Thymus (tissue), 11 donors: ENCODE data around the gene INHBB. TPM values are rescaled to one million over a fixed set of nuclear protein-coding genes. Genes with fewer than 3 reads are reported as not detected.
A peak's percentile ranks its signal among the peaks of the same experiment; 100 is the strongest.
"Not testable (repeated sequence)": the region's sequence is repeated elsewhere in the genome, so short reads cannot be mapped to it uniquely, and the experiment has no call there.

Experiments used
- DNase-seq, 9 donors: peaks; one replicate each; pipeline ENCODE4 v3.0.0-alpha.2; 2013; ENCODE audit warnings: low spot score in 9 of 9, low read depth in 6 of 9, missing footprints in 1 of 9
- H3K27ac ChIP-seq, 2 donors: one replicate each; pipeline ENCODE4 v1.5.1; 2013; ENCODE audit warnings: control low read depth in 1 of 2, low read depth in 1 of 2, low read length in 1 of 2, mild to moderate bottlenecking in 1 of 2, moderate library complexity in 1 of 2
- H3K27me3 ChIP-seq, 2 donors: one replicate each; pipeline ENCODE4 v1.5.1; 2013; ENCODE audit warnings: low read length in 1 of 2; ENCODE audit not compliant: control insufficient read depth in 2 of 2, insufficient read depth in 1 of 2
- H3K36me3 ChIP-seq, 2 donors: one replicate each; pipeline ENCODE4 v1.5.1; 2013; ENCODE audit warnings: low read length in 1 of 2, mild to moderate bottlenecking in 1 of 2, moderate library complexity in 1 of 2; ENCODE audit not compliant: control insufficient read depth in 2 of 2, insufficient read depth in 2 of 2
- H3K4me1 ChIP-seq, 2 donors: one replicate each; pipeline ENCODE4 v1.5.1; 2013; ENCODE audit warnings: low read length in 2 of 2; ENCODE audit not compliant: control insufficient read depth in 2 of 2, insufficient read depth in 2 of 2
- H3K4me3 ChIP-seq, 2 donors: one replicate each; pipeline ENCODE4 v1.5.1; 2013; ENCODE audit warnings: low read length in 2 of 2, control low read depth in 1 of 2, mild to moderate bottlenecking in 1 of 2
- H3K9me3 ChIP-seq, 2 donors: one replicate each; pipeline ENCODE4 v1.5.1; 2013; ENCODE audit warnings: low read length in 1 of 2, mild to moderate bottlenecking in 1 of 2; ENCODE audit not compliant: control insufficient read depth in 2 of 2, insufficient read depth in 1 of 2
- WGBS: extraction: QIAGEN DNeasy Blood & Tissue Kit; methylation state at CpG from one replicate; pipeline ENCODE4 v1.1.7; 2013; 5-methylcytosine and 5-hydroxymethylcytosine counted together
- polyA plus RNA-seq: library from polyadenylated mRNA; stranded (reverse); fragments of 200-250 nt; gene quantifications from one replicate; pipeline ENCODE4 v1.2.3, GENCODE V29; 2013
- total RNA-seq: library from RNA; stranded (reverse); fragments of 120-200 nt; gene quantifications from one replicate; pipeline ENCODE4 v1.2.4, GENCODE V29; 2013
- donor health status: healthy.

INHBB gene
- total and polyA plus RNA-seq, 2 donors = 0.09 to 9.0 TPM

- WGBS = 92% methylated on average over 5 of the region's 5 CpGs
- H3K36me3 ChIP-seq = no peaks in the 10 kb centered on the region
- no peak overlapping the region for H3K27ac ChIP-seq
Observed at GRCh38 chr2:120305937-120306490, 39.9 kb upstream of the INHBB start.

GRCh38 chr2:120307482-120307881 is 38.5 kb upstream of the INHBB start:
- no peak for DNase-seq
- Histone ChIP-seq H3K4me3 (no peak overlapping the region), H3K27ac (no peak overlapping the region), H3K36me3 (no peaks in the 10 kb centered on the region), H3K27me3 (no peaks in the 10 kb centered on the region), H3K9me3 (no peaks in the 10 kb centered on the region), H3K4me1 (peaks cover 0 to 9% of the 10 kb centered on the region in 2 donors)
- WGBS = 95% methylated on average over 7 of the region's 7 CpGs

More at GRCh38 chr2:120305937-120306490, 39.9 kb upstream of the INHBB start:
- DNase-seq = no peak
- H3K4me1 ChIP-seq = peaks cover 0 to 9% of the 10 kb centered on the region in 2 donors
- no peaks in the 10 kb centered on the region for H3K9me3 ChIP-seq
- no peak overlapping the region for H3K4me3 ChIP-seq
- H3K27me3 ChIP-seq = no peaks in the 10 kb centered on the region

- H3K4me3 ChIP-seq = no peak overlapping the region
- no peaks in the 10 kb centered on the region for H3K27me3 ChIP-seq
- no peak for DNase-seq
- H3K4me1 ChIP-seq = peaks cover 3 to 12% of the 10 kb centered on the region in 2 donors
- no peaks in the 10 kb centered on the region for H3K36me3 ChIP-seq
- H3K27ac ChIP-seq = no peak overlapping the region
- 97% methylated on average over 16 of the region's 16 CpGs for WGBS
- H3K9me3 ChIP-seq = peaks cover 0 to 2% of the 10 kb centered on the region in 2 donors
Observed at GRCh38 chr2:120308038-120308910, 37.7 kb upstream of the INHBB start.

GRCh38 chr2:120310136-120310535 is 35.8 kb upstream of the INHBB start:
- no peak for DNase-seq
- WGBS = 67% methylated on average over 6 of the region's 6 CpGs
- H3K4me3 ChIP-seq = no peak overlapping the region
- H3K4me1 ChIP-seq = peaks cover 3 to 29% of the 10 kb centered on the region in 2 donors
- H3K9me3 ChIP-seq = peaks cover 0 to 4% of the 10 kb centered on the region in 2 donors
- H3K27ac ChIP-seq = no peak overlapping the region
- no peaks in the 10 kb centered on the region for H3K36me3 ChIP-seq
- peaks cover 0 to 8% of the 10 kb centered on the region in 2 donors for H3K27me3 ChIP-seq

GRCh38 chr2:120310841-120311240 is 35.1 kb upstream of the INHBB start:
- H3K27ac ChIP-seq, H3K4me3 ChIP-seq, H3K9me3 ChIP-seq, H3K27me3 ChIP-seq, H3K36me3 ChIP-seq, DNase-seq: not testable (repeated sequence)
- H3K4me1 ChIP-seq = peaks cover 3 to 29% of the 10 kb centered on the region in 2 donors
- 96% methylated on average over 8 of the region's 8 CpGs for WGBS

GRCh38 chr2:120312076-120312475 is 33.9 kb upstream of the INHBB start:
- H3K36me3 ChIP-seq = no peaks in the 10 kb centered on the region
- DNase-seq = no peak
- H3K27me3 ChIP-seq = peaks cover 0 to 8% of the 10 kb centered on the region in 2 donors
- peaks cover 0 to 4% of the 10 kb centered on the region in 2 donors for H3K9me3 ChIP-seq
- no peak overlapping the region for H3K4me3 ChIP-seq
- 94% methylated on average over 6 of the region's 6 CpGs for WGBS
- H3K4me1 ChIP-seq = peaks cover 3 to 29% of the 10 kb centered on the region in 2 donors
- no peak overlapping the region for H3K27ac ChIP-seq

- Histone ChIP-seq H3K4me1 (peaks cover 3 to 29% of the 10 kb centered on the region in 2 donors), H3K9me3 (peaks cover 0 to 4% of the 10 kb centered on the region in 2 donors), H3K27ac (no peak overlapping the region), H3K36me3 (no peaks in the 10 kb centered on the region), H3K4me3 (peak overlapping the region in 1 of 2 donors; percentile 49), H3K27me3 (peaks cover 0 to 8% of the 10 kb centered on the region in 2 donors)
- WGBS = 12% methylated on average over 38 of the region's 38 CpGs
- DNase-seq = peak; percentile 49 to 90 (median 76)
Observed at GRCh38 chr2:120312860-120313694, 32.9 kb upstream of the INHBB start.

- H3K27ac ChIP-seq = no peak overlapping the region
Observed at GRCh38 chr2:120313695-120314615, 32.0 kb upstream of the INHBB start.

More at GRCh38 chr2:120313695-120314615, 32.0 kb upstream of the INHBB start:
- Histone ChIP-seq H3K9me3 (peaks cover 0 to 4% of the 10 kb centered on the region in 2 donors), H3K4me3 (peak overlapping the region in 1 of 2 donors; percentile 49), H3K27me3 (peaks cover 0 to 8% of the 10 kb centered on the region in 2 donors), H3K4me1 (peaks cover 3 to 29% of the 10 kb centered on the region in 2 donors), H3K36me3 (no peaks in the 10 kb centered on the region)
- DNase-seq = no peak
- WGBS = 83% methylated on average over 39 of the region's 39 CpGs
